K562 (cell line): ENCODE results near the gene GLB1L3.

ENCODE experiments used
- CGGBP1 ChIP-seq: fragments of 250-450 bp; sonication (Bioruptor Pico); IDR thresholded peaks from 2 replicates; pipeline ENCODE4 v1.9.0; 2021; ENCODE audit warnings: mild to moderate bottlenecking
- CTCF ChIP-seq, 3 experiments: IDR thresholded peaks in 2 of 3; conservative IDR thresholded peaks in 1 of 3; 2 replicates each; pipeline ENCODE4 v1.5.1; 2011 to 2012; ENCODE audit warnings: low read length in 3 of 3, mild to moderate bottlenecking in 3 of 3, control low read depth in 2 of 3, improper control_type of control experiment in 1 of 3, inconsistent platforms in 1 of 3, low read depth in 1 of 3, mixed read lengths in 1 of 3, moderate library complexity in 1 of 3; ENCODE audit not compliant: insufficient read depth in 2 of 3
- ETV5 ChIP-seq: sonication (generic); formaldehyde crosslinking; IDR thresholded peaks from 2 replicates; pipeline ENCODE4 v1.4.0; 2020; ENCODE audit warnings: low read depth, mild to moderate bottlenecking, missing genetic modification reagents
- EZH2 ChIP-seq: IDR thresholded peaks from 2 replicates; pipeline ENCODE4 v1.6.1; 2012; ENCODE audit warnings: low read depth, mild to moderate bottlenecking, inconsistent platforms, low read length, borderline replicate concordance
- FOS ChIP-seq: IDR thresholded peaks from 3 replicates; pipeline ENCODE4 v1.6.1; 2011; ENCODE audit not compliant: insufficient read length; ENCODE audit errors: extremely low read depth
- HINFP ChIP-seq: fragments of 450-650 bp; conservative IDR thresholded peaks from 2 replicates; pipeline ENCODE4 v1.6.1; 2016; ENCODE audit warnings: missing genetic modification characterization, low read depth, mild to moderate bottlenecking, control low read depth, missing compliant biosample characterization
- KDM1A ChIP-seq, 2 experiments: fragments of 450-650 bp; IDR thresholded peaks; 2 replicates each; pipeline ENCODE4 v1.6.1; 2016; ENCODE audit warnings: mild to moderate bottlenecking in 2 of 2
- MAFG ChIP-seq: fragments of 450-650 bp; conservative IDR thresholded peaks from 2 replicates; pipeline ENCODE4 v1.6.1; 2016; ENCODE audit warnings: missing genetic modification characterization, missing compliant biosample characterization
- MAFK ChIP-seq: IDR thresholded peaks from 2 replicates; pipeline ENCODE4 v1.6.1; 2011; ENCODE audit warnings: low read length, improper control_type of control experiment
- MCM3 ChIP-seq: fragments of 450-650 bp; IDR thresholded peaks from 2 replicates; pipeline ENCODE4 v1.6.1; 2016
- RB1 ChIP-seq: fragments of 450-650 bp; IDR thresholded peaks from 2 replicates; pipeline ENCODE4 v1.6.1; 2017; ENCODE audit warnings: low read depth, mild to moderate bottlenecking
- REST ChIP-seq, 2 experiments: fragments of 450-650 bp; formaldehyde crosslinking in 1 of 2; IDR thresholded peaks; 2 replicates each; pipeline versions ENCODE4 v1.4.0 to v1.6.1; 2014 to 2020; ENCODE audit warnings: mild to moderate bottlenecking in 2 of 2, borderline replicate concordance in 1 of 2, low read depth in 1 of 2
- SMAD4 ChIP-seq: fragments of 250-450 bp; sonication (Bioruptor Pico); conservative IDR thresholded peaks from 2 replicates; pipeline ENCODE4 v1.8.0; 2021; ENCODE audit warnings: inconsistent platforms, mild to moderate bottlenecking, moderate library complexity
- TCF7L2 ChIP-seq: fragments of 150-350 bp; IDR thresholded peaks from 2 replicates; pipeline ENCODE4 v1.6.1; 2016; ENCODE audit warnings: low read depth, mild to moderate bottlenecking, low read length, moderate library complexity

GRCh38 chr11:134365011-134365925 lies 89.1 kb downstream of the GLB1L3 start:
- TF ChIP-seq MCM3 (no peak), TCF7L2 (no peak), CTCF (IDR thresholded peaks at IDR 0.05 in 2 of 3, conservative IDR thresholded peaks at IDR 0.05 in 1 of 3; ENCODE audit: insufficient read depth in 2 of 3, low read depth in 1 of 3, low read length in 3 of 3) (no peak), FOS (no peak), CGGBP1 (CRISPR knock-in tag) (no peak), HINFP (no peak), MAFG (tag) (no peak), SMAD4 (CRISPR knock-in tag) (no peak), MAFK (no peak), RB1 (no peak), ETV5 (CRISPR knock-in tag) (no peak), EZH2 (no peak), KDM1A (IDR thresholded peaks at IDR 0.05) (peak in 1 of 2 experiments; percentile 40; a peak in 2 of 4 replicates), REST (IDR thresholded peaks at IDR 0.05; ENCODE audit: borderline replicate concordance) (no peak), REST (CRISPR knock-in tag; IDR thresholded peaks at IDR 0.05; ENCODE audit: low read depth) (no peak)
